Fibroblast of skin of right biceps (primary cell): ENCODE data around the gene MRPS25.

Experiments used
- DNase-seq: peaks from one replicate; pipeline ENCODE4 v3.0.0-alpha.2; 2013

MRPS25 gene

DNA sequence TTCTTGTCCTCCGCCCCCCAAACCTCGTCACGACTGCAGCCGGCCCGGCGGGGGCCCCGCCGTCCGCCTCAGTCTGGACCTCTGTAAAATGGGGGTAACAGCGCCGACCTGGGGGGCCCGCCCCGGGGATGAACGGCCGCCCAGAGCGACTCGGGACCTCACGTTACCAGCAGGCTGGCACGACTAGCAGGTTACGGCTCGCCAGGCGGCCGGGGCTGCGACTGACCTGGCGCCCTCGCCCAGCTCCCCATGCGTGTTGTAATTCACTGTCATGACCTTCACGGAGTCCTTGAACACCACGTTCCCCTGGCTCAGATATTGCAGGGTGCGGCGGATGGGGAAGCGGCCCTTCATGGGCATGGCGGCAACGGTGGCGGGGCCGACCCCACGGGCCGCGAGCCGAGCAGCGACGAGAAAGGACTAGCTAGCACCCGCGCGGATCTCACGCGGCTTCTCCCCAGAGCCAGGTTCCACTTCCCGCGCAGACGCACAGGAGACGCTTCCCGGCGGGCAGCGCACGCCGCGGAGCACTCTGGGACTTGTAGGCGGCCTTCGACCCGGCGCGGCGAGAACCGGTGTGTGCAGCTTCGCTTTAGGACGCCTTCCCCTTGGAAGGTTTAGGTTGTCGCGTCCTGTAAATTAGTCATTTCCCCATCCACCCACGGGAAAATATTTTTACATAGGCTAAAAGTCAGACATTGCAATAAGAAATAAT lies at the start of gene MRPS25:
TSS of gene MRPS25 (minus strand) at position 481 of the 715 bp plus-strand sequence. CDS start at position 360, 121 bp downstream.
- DNase-seq = peak; percentile 90

DNA sequence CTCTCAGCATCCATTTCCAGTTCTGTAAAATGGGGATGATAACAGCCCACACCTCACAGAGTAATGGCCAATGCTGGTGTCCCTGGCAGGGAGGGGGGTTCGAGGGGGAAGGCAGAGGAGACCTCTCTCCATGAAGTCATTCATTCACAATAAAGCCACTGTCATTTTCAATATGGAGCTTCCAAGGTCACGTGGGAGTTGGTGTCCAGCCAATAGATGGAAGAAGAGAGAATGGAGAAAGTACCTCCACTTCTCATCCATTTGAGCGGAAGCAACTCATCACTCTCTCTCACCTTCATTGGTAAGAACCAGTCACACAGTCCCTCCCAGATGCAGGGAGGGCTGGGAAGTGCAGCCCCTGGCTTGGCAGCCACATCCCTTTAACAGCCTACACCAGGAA lies 48.8 kb upstream of the MRPS25 start:
- DNase-seq = no peak

DNA sequence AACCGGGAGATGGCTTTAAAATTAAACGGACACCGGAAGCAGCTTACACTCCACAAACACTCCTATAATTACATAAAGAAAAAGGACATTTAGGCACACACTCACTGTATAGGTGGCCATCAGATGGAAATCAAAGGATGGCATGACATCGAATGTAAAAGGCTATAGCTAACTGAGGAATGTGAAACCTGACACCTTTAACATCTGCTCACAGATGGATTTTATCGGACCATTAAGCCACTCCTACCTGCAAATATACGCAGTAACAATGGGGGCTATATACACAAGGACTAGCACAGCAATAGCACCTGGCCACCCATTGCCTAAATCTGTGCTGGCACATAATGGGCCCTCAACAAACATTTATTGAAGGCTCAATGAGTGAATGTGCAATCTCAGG lies 48.4 kb upstream of the MRPS25 start:
- no peak for DNase-seq

DNA sequence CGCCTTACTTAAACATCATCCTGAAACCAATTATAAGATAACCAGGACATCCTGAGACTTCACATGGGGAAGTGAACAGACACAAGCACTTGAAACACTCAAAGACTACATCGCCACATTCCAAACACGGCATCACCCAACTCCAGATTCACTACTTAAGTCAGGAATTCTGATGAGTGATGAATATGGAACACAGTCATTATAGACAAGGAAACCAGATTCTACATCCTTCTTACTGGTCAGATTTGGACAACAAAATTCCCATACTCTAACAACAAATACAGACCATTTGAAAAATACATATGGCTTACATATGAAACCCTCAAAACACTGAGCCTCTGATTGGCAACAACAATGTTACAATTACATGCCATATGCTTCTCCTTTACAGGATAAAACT lies 46.9 kb upstream of the MRPS25 start:
- peak; percentile 28 for DNase-seq

DNA sequence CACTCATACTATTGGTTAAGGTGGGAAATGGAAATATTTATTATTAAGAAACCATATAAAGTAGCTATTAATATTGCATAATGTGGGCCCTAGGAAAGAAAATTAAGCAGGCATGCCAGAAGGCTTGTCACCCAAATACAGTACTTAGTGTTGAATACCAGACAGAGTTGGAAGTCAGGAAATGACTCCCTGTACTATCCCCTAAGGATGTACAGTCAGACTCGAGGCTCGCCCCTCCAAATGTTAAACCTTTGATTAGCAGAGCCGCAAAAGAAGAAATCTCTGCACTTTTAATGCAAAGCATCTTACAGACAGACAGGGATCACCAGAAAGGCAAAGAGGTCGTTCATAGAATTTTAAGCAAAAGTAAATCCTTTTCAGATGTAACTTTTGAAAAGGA lies 45.1 kb upstream of the MRPS25 start:
- DNase-seq = peak; percentile 58

DNA sequence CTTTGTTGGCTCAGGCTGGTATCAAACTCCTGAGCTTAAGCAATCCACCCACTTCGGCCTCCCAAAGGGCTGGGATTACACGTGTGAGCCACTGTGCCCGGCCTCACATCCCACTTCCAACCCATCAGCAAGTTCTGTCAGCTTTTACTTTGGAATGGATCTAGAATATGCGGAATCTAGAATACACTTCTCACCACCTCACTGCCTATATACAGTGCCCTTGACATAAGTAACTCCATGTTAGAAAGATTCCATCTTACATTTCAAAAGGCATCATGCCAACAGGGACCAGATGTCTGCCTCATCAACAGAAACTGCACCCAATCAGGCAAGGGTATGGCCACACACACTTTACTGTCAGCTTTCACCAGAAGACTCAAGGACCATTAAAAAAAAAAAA lies 43.8 kb upstream of the MRPS25 start:
- DNase-seq = no peak

DNA sequence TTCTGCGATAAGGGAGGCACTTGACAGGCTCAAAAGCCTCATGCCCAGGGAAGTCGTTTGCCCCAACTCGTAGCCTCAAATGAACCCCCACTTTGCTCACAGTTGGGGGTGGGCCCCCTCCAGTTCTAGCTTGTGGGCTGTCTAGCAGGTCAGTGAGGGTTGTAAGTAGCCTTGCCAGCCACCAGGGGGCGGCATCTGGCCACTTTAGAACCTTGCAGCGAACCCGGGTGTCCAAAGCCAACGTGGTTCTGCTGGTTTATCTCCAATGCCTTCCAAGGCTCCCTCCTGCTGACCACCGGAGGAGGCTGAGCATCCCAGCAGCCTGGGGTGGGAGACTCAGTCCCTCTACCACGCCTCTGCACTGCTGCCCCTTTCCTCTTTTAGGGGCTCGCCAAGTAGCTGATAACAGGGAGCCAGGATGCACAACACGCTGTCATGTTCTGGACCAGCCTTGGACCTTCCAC lies 43.0 kb upstream of the MRPS25 start:
- DNase-seq = peak; percentile 64

DNA sequence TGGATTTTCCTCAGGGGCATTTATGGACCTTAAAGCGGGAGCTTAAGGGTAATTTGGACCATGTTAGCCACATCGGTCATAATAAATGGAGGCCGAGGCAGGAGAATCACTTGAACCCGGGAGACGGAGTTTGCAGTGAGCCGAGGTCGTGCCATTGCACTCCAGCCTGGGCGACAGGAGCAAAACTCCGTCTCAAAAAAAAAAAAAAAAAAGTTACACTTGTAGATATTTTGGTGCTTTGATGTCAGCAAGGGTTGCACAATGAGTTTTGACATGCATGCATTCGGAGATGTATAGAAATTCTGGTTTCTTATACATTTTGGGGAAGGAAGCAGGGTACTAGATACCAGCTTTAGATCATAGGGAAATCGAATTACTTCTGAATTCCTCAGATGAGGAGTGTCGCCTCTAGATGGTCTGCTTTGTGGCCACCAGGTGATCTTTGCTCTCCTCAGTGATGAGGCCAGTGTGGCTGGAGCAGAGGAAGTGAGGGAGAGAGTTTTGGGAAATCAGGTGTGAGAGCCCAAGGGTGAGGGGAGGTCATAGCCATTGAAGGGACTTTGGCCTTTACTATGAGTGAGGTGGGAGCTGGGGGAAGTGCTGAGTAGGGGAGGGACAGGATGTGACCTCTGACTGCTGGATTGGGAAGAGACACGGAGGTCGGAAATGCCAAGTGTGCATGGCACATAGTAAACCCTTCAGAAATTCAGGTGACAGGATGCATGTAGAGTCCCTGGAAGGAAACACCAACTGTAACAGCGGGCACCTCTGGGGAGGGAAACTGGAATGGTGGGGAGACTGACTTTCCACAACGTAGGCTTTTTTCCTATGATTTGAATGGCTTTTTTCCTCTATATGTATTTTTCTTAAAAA lies 42.2 kb upstream of the MRPS25 start:
- DNase-seq = no peak

DNA sequence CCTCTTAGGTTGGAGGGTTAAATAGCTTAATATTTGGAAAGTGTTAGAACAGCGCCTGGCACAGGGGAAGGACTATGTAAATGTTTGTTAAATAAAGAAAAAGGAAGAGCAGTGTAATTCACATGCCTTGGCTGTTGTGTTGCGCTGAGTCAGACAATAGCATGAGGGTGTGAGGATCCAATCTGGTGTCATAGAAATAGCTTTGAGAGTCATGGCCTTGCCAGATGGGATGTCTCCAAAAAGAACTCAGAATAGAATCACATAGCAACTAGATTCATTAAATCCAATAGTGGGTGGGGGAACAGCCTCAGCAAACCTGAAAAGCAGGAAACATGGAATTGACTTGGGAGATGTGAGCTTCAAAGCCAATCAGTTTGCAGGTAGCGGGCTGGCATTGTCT lies 37.7 kb upstream of the MRPS25 start:
- no peak for DNase-seq

DNA sequence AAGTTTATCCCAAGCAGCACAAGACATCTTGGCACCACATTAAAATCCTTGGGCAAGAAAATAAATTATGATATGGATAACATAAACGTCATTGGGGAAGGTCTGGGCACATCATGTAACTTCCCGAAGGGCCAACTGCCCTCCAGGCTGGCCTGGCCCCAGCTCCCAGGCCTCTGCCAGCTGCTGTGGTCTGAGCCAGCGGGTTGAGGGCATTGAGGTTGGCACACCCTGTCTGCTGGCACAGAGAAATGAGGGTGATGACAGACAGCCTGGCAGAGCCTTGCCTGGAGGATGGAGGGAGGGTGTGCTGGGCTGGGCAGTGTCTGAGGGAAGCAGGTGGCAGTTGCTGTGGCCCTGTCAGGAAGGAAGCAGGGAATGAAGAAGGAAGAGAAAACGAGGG lies 37.1 kb upstream of the MRPS25 start:
- no peak for DNase-seq

DNA sequence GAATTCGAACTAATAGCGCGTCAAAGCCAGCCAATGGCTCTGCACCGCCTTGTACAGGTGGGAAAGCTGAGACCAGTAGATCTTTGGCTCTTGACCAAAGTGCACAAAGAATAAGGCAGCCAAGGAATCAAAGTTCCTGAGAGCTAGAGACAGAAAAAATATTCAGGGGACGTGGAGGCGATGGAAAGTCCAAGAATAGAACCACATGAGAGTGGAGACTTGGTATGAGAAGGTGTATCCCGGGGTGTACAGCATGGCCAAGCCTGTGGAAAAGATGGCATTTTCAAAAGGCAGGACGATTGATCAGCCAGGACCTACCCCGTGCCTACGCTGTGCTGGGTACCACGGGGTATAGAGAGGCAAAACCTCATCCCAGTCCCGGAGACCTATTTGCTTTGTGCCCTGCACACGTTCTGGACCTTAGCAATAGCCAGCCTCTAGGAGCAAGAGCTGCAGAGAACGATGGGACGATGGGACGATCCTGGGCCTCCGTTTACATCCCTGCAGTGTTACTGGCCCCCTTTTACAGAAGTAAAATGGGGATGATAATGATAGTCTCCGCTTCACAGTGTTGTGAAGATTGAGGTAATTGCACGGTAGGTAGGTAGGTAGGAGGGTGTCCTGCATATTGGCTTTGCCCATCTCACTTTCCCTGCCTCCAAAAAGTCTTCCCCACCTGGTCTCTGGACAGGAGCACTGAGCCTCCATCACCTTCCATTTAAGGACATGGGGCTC lies 34.4 kb upstream of the MRPS25 start:
- DNase-seq = no peak

DNA sequence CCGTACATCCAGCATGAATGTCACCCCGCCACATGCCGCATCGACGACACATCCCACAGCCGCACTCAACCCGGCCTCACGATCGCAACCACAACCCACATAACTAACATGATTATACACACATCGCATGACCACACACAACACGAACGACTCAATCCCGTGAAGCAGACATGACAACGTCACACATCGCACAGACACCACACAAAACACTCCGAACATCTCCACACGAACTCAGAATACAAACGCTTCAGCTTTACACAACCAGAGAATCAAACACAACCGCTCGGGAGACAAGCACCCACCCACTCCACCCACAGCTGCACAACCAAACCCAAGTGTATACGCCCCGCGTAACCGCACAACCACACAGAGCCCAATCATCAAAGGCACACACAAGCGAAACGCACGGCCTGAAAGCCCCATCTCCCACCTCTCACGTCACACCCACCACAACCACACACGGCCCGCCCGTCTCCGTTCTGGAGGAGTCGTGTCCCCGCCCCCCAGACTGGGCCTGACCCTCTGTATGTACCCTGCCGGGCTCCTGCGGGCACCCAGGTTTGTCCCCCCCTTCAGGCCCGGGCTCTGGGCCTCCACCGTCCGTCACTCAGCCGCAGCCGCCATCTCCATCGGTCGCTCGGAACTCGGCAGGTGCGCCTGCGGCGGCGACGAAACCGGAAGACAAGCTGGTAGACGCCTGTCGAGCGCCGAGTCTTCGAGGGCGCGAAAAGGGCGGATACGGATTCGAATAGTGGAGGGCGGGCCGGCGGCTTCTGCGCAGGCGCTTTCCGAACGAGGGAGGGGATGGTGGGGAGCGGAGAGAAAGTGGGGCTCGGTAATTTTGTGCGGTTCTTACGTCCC lies 33.6 kb upstream of the MRPS25 start, which contains the start of gene RBSN:
TSS of gene RBSN (minus strand) at position 646 of the 861 bp plus-strand sequence. CDS start 3,028 bp downstream, outside the sequence.
- DNase-seq = peak; percentile 95

DNA sequence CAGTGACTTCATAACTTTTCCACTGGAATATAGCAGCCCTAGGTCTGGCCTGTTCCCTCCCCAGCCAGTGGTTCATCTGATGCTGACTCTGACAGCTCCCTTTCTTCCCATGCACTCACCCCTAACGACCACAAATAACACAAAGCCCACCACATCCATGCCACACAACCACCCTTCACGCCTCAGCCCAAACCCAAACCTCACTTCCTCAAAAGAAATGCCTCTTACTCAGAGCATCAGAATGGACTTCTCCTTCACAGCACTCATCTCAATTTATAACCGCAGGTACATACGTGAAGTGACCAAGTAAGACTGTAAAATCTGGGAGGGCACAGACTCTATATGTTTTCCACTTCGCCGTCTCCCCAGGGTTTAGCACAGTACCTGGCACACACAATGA lies 32.8 kb upstream of the MRPS25 start:
- peak; percentile 33 for DNase-seq

DNA sequence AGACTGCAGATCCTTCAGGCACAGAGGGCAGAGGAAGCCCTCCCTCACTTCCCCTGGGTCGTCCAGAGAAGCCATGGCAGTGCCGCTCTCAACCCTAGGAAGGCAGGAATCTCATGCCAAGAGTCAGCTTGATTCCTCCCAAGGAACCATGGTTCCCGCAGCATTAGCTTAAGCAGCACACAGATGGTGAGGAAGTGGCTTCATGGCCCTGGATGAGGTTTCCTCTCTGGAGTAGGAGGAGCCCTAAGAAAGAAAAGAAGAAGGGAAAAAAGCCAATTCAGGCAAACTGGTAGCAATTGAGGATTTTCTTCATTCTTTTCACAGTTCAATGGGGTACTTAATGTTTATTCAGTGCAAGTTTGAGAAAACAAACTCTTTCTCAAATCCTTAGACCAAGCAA lies 30.9 kb upstream of the MRPS25 start:
- no peak for DNase-seq

DNA sequence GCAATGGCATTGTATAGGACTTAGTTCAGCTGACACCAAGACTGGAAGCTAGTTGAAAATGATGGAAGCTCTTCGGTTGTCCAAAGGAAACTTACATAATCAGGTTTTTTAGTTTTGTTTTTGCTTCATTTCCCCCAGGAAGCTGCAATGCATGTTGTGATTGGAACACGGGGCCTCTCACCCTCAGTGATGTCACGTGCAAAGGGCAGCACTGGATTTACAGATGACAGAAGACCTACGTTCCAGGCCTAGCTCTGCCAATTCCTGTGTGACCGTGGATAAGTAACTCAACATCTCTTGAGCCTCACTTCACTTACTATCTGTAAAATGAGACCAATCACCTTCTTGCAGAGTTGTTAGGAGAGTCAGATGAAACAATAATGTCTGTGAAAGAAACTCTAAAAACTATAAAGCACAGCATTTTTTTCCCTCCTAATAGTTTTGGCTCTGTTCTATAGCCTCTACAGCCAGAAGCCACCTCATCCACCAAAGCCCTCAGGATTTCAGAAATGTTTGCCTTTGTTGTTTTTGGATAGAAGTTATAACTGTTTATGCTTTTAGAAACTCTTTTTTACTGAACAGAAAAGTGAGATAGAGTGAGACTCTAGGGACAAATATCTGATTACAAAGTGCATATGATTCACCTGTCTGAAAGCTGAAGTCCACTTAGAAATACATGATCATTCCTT lies 29.2 kb upstream of the MRPS25 start:
- DNase-seq = no peak

DNA sequence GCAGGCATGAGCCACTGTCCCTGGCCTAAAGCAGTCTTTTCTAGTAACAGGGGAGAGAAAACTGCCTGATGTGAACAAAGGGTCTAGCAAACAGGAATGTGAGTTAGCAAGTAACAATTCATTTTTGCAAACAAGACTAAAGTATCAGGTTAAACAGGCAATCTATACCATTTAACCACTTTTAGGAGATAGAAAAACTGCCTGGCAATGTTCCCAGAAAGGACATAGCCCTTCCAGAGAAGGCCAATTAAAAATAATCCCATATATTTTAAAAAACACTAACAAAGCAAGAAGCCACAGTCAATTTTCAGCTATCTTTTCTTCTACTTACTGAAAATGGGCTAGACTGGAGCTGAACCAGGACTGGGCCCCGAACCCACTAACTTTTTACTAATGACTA lies 27.6 kb upstream of the MRPS25 start:
- DNase-seq = no peak

DNA sequence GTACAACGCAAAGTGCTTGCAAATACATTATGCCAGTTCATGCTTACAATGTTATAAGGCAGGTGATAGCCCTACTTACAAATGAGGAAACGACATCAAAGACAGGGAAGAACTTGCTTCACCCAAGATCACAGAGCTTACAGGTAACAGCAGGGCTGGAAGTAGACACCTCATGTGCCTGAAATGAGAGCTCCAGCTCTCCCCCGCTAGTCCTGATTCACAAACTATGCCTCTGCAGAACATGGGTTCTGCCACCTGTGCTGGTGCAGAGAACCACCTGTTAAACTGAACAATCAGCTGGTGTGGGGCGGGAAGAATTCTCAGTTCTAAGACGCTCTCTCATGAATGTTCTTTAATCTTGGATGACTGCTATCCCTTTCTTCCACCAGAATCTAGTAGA lies 26.5 kb upstream of the MRPS25 start:
- DNase-seq = no peak

DNA sequence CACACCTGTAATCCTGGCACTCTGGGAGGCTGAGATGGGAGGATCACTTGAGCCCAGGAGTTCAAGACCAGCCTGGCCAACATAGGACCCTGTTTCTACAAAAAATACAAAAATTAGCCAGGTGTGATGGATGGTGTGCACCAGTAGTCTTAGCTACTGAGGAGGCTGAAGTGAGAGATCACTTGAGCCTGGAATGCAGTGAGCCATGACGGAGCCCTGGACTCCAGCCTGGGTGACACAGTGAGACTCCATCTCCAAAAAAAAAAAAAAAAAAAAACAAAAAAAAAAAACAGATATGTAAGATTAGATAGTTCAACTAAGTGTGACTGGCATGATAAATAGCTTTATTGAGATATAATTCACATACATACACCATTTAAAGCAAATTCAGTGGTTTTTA lies 24.1 kb upstream of the MRPS25 start:
- no peak for DNase-seq

DNA sequence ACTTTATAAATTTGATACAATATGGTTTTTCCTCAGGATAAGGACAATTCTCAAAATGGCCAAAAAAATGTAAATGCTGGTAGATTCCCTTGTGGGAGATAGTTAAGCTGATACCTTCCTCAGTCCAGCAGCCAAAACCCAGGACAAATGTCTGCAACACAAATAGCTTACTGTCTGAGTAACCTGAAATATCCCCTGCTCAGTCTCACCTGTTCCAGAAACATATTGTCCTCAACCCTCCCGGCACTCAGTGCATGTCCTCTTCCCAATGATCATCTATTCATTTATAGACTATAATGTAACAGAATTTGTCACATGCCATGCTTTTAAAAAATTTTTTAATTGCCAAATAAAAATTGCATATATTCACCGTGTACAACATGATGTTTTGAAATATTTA lies 21.6 kb upstream of the MRPS25 start:
- no peak for DNase-seq

DNA sequence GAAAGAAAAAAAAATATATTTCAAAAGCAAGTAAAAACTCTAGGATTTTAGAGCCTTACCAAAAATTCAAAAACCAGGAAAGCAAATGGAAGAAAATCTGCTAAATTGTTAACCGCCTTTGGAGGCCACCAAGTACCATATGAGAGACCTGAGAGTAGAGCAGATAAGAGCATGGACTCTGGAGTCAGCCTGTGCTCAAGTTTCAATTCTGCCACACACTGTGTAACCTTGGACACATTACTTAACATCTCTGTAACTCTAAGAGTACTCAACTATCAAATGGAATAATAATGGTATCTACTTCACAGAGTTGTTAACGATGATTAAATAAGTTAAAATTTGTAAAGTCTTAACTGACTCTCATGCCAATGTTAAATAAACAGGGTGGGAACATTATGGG lies 21.1 kb upstream of the MRPS25 start:
- DNase-seq = no peak

DNA sequence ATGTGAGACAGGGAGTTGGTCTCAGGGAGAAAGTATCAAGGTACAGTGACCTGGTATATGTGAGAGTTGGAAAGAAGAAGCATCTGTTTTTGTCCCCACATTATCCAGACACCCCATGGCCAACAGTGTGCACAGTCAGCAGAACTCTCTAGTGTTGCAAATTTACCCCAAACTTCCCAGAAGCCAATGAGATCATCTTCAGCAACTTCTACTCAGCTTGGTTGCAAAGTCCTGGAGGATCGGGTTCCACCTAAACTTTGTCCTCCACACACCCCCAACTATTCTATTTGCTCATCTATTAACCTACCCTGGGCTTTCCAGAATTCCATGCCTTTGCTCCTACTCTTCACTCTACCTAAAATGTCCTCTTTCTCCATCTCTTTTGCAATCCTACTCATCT lies 18.1 kb upstream of the MRPS25 start:
- no peak for DNase-seq
